Endothelial cell of umbilical vein (primary cell): ENCODE measurements around the gene COL15A1. TPM values are rescaled to one million over a fixed set of nuclear protein-coding genes. Genes with fewer than 3 reads are reported as not detected.

ENCODE experiments used
- BruUV-seq: library from RNA; stranded (reverse); fragments of 400-500 nt; replicated peaks from 2 replicates; lab custom pipeline; 2021; lab: Mats Ljungman, UMichigan
- CTCF ChIA-PET: fragments of 300-600, 350-600 bp; sonication (Branson Sonifier 250); formaldehyde crosslinking; loops from one replicate; lab custom pipeline; 2021; ENCODE audit warnings: antibody characterized with exemption, inconsistent platforms; lab: Charles Lee
- POLR2A ChIA-PET: fragments of 300-600, 350-600 bp; sonication (Branson Sonifier 250); formaldehyde crosslinking; loops from one replicate; lab custom pipeline; 2021; ENCODE audit warnings: antibody characterized with exemption, inconsistent platforms; lab: Charles Lee
- DNase-seq: peaks from one replicate; pipeline ENCODE4 v3.0.0-alpha.2; 2011; ENCODE audit warnings: low read depth, low spot score
- FAIRE-seq: peaks from 2 replicates; lab custom pipeline; 2011; peaks lifted over from hg19 to GRCh38; lab: Jason Lieb, UNC
- H2AFZ ChIP-seq: 2 replicates; pipeline ENCODE4 v1.6.0; 2012; ENCODE audit warnings: low read depth, low read length, control low read depth, inconsistent platforms
- H3K27ac ChIP-seq: 2 replicates; pipeline ENCODE4 v1.5.1; 2011; ENCODE audit warnings: low read depth, mild to moderate bottlenecking, control low read depth, low read length, moderate library complexity; ENCODE audit not compliant: insufficient read depth
- H3K27me3 ChIP-seq, 2 experiments: 2 replicates each; pipeline versions ENCODE4 v1.6.0 to v1.6.1; 2011; ENCODE audit warnings: low read length in 2 of 2, mixed read lengths in 1 of 2; ENCODE audit not compliant: control insufficient read depth in 2 of 2, insufficient read depth in 2 of 2
- H3K36me3 ChIP-seq, 2 experiments: 2 replicates in 1 of 2; 3 replicates in 1 of 2; pipeline ENCODE4 v1.5.1; 2011; ENCODE audit warnings: low read length in 2 of 2, mild to moderate bottlenecking in 1 of 2, moderate library complexity in 1 of 2; ENCODE audit not compliant: control insufficient read depth in 2 of 2, insufficient read depth in 2 of 2; ENCODE audit errors: extremely low read depth in 1 of 2
- H3K4me1 ChIP-seq: 3 replicates; pipeline ENCODE4 v1.5.1; 2011; ENCODE audit warnings: mild to moderate bottlenecking, low read length; ENCODE audit not compliant: control insufficient read depth, insufficient read depth; ENCODE audit errors: extremely low read depth
- H3K4me2 ChIP-seq: 2 replicates; pipeline ENCODE4 v1.6.1; 2011; ENCODE audit warnings: low read length, control low read depth, mixed read lengths; ENCODE audit not compliant: insufficient read depth
- H3K4me3 ChIP-seq, 3 experiments: fragments of 200-600 bp in 1 of 3; sonication (generic), shearing (Covaris generic) in 1 of 3; replicated peaks in 1 of 3; 2 replicates each; pipeline ENCODE4 v1.5.1; 2011 to 2016; ENCODE audit warnings: control low read depth in 3 of 3, low read length in 3 of 3, mild to moderate bottlenecking in 2 of 3, inconsistent platforms in 1 of 3, low read depth in 1 of 3, moderate library complexity in 1 of 3; ENCODE audit not compliant: insufficient read depth in 1 of 3
- H3K79me2 ChIP-seq: 2 replicates; pipeline ENCODE4 v1.6.0; 2012; ENCODE audit warnings: low read length, inconsistent platforms; ENCODE audit not compliant: control insufficient read depth, insufficient read depth
- H3K9ac ChIP-seq: replicated peaks from 2 replicates; pipeline ENCODE3; 2011; ENCODE audit warnings: low read length, control low read depth; ENCODE audit not compliant: insufficient read depth; ENCODE audit errors: extremely low read depth
- H3K9me1 ChIP-seq: replicated peaks from 3 replicates; pipeline ENCODE4 v1.6.0; 2011; ENCODE audit warnings: mild to moderate bottlenecking, low read length; ENCODE audit not compliant: control insufficient read depth, insufficient read depth; ENCODE audit errors: extremely low read depth
- H3K9me3 ChIP-seq: replicated peaks from 2 replicates; pipeline ENCODE4 v1.5.1; 2012; ENCODE audit warnings: low read length, inconsistent platforms; ENCODE audit not compliant: control insufficient read depth, insufficient read depth
- H4K20me1 ChIP-seq: replicated peaks from 2 replicates; pipeline ENCODE3; 2011; ENCODE audit warnings: mild to moderate bottlenecking, low read length; ENCODE audit not compliant: control insufficient read depth, insufficient read depth; ENCODE audit errors: extremely low read depth
- CTCF ChIP-seq, 2 donors: IDR thresholded peaks; 1 replicate in 1 of 2; 2 replicates in 1 of 2; pipeline ENCODE4 v1.5.1; 2011; ENCODE audit warnings: low read length in 2 of 2, mild to moderate bottlenecking in 2 of 2, moderate library complexity in 2 of 2, control low read depth in 1 of 2, inconsistent platforms in 1 of 2, low read depth in 1 of 2; ENCODE audit not compliant: insufficient read depth in 1 of 2; ENCODE audit errors: extremely low read depth in 1 of 2
- EZH2 ChIP-seq: IDR thresholded peaks from 2 replicates; pipeline ENCODE4 v1.6.1; 2012; ENCODE audit warnings: borderline replicate concordance, low read depth, mild to moderate bottlenecking, moderate library complexity, low read length, inconsistent platforms; ENCODE audit not compliant: severe bottlenecking
- FOS ChIP-seq: IDR thresholded peaks from 2 replicates; pipeline ENCODE4 v1.6.1; 2011; ENCODE audit warnings: mild to moderate bottlenecking, low read length, moderate library complexity, borderline replicate concordance; ENCODE audit not compliant: insufficient read depth
- GATA2 ChIP-seq: IDR thresholded peaks from 2 replicates; pipeline ENCODE4 v1.7.0; 2011; ENCODE audit warnings: low read depth, mild to moderate bottlenecking, moderate library complexity, mixed read lengths, low read length; ENCODE audit not compliant: insufficient read length, insufficient read depth
- JUN ChIP-seq: IDR thresholded peaks from 2 replicates; pipeline ENCODE4 v1.6.1; 2011; ENCODE audit warnings: borderline replicate concordance, low read depth; ENCODE audit not compliant: insufficient read length, insufficient read depth
- MAX ChIP-seq: IDR thresholded peaks from 2 replicates; pipeline ENCODE4 v1.6.1; 2011; ENCODE audit not compliant: insufficient read depth, insufficient read length
- MYC ChIP-seq: IDR thresholded peaks from one replicate; pipeline ENCODE4 v1.6.1; 2011; ENCODE audit warnings: mild to moderate bottlenecking, low read depth, low read length
- POLR2A ChIP-seq: IDR thresholded peaks from 2 replicates; pipeline ENCODE4 v1.6.1; 2012; ENCODE audit warnings: low read depth, mild to moderate bottlenecking, control low read depth, low read length
- POLR2AphosphoS5 ChIP-seq: IDR thresholded peaks from 2 replicates; pipeline ENCODE4 v1.6.1; 2012; ENCODE audit warnings: low read depth, mild to moderate bottlenecking, control low read depth, low read length, moderate library complexity; ENCODE audit not compliant: insufficient read depth
- dilution Hi-C: fragments of 300-500 bp; cut with MboI; formaldehyde crosslinking; loops from one replicate; pipeline ENCODE4 v1.15.0; 2019; ENCODE audit warnings: low sequenced_read_pairs; ENCODE audit not compliant: extremely low pct_ligation_motif_present
- intact Hi-C: fragments of 100-400 bp; cut with micrococcal nuclease; formaldehyde crosslinking; loops from one replicate; pipeline ENCODE4 v1.10.0; 2022
- polyA plus RNA-seq, 4 experiments: library from polyadenylated mRNA; depleted of rRNA in 3 of 4; stranded (reverse) in 3 of 4; unstranded in 1 of 4; fragments of >200 nt; gene quantifications; 2 replicates each; pipeline versions ENCODE4 v1.2.1 to v1.2.3, GENCODE V29; 2011 to 2012; ENCODE audit warnings: missing spikeins in 1 of 4
- total RNA-seq: library from RNA; stranded (reverse); gene quantifications from 2 replicates; pipeline ENCODE4 v1.2.3, GENCODE V29; 2021

Gene COL15A1
- total and polyA plus RNA-seq, 2 donors (not counting 3 experiments of a cell fraction or from before 2014, with no cell fraction given), result not detected

- H4K20me1 ChIP-seq, result no peaks in the 10 kb centered on the region
- POLR2A ChIA-PET, result no interaction called here
- H3K9me3 ChIP-seq, result no peaks in the 10 kb centered on the region
- CTCF ChIA-PET, result no interaction called here
- H3K9ac ChIP-seq, result no peak overlapping the region
- H3K27me3 ChIP-seq, result no peaks in the 10 kb centered on the region
- H3K4me1 ChIP-seq, result no peaks in the 10 kb centered on the region
- H3K27ac ChIP-seq, result no peak overlapping the region
- H3K4me2 ChIP-seq, result no peak overlapping the region
- no peak for DNase-seq
- H3K79me2 ChIP-seq, result no peaks in the 10 kb centered on the region
- H3K9me1 ChIP-seq, result no peaks in the 10 kb centered on the region
- H2AFZ ChIP-seq, result no peak overlapping the region
- FAIRE-seq, result no peak
- TF ChIP-seq MAX (no peak), FOS (no peak), POLR2AphosphoS5 (no peak), EZH2 (no peak), GATA2 (no peak), POLR2A (no peak), CTCF (IDR thresholded peaks at IDR 0.05; ENCODE audit: extremely low read depth in 1 of 2, insufficient read depth in 1 of 2, low read depth in 1 of 2, low read length in 2 of 2) (no peak), MYC (no peak), JUN (no peak)
- H3K4me3 ChIP-seq, result no peak overlapping the region
- intact Hi-C loops (no loop called here), dilution Hi-C loops (no loop called here)
- no peaks in the 10 kb centered on the region for H3K36me3 ChIP-seq
- no TSS peak for BruUV-seq
Observed at GRCh38 chr9:99011161-99011709, 67.5 kb downstream of the COL15A1 start.
